NCI-H1930 (cell line): ENCODE data around the gene SNAPC4.

Experiments used
- DNase-seq, 2 experiments: peaks; one replicate each; lab custom pipeline; 2025; lab: John Stamatoyannopoulos, UW

Gene SNAPC4, protein sequence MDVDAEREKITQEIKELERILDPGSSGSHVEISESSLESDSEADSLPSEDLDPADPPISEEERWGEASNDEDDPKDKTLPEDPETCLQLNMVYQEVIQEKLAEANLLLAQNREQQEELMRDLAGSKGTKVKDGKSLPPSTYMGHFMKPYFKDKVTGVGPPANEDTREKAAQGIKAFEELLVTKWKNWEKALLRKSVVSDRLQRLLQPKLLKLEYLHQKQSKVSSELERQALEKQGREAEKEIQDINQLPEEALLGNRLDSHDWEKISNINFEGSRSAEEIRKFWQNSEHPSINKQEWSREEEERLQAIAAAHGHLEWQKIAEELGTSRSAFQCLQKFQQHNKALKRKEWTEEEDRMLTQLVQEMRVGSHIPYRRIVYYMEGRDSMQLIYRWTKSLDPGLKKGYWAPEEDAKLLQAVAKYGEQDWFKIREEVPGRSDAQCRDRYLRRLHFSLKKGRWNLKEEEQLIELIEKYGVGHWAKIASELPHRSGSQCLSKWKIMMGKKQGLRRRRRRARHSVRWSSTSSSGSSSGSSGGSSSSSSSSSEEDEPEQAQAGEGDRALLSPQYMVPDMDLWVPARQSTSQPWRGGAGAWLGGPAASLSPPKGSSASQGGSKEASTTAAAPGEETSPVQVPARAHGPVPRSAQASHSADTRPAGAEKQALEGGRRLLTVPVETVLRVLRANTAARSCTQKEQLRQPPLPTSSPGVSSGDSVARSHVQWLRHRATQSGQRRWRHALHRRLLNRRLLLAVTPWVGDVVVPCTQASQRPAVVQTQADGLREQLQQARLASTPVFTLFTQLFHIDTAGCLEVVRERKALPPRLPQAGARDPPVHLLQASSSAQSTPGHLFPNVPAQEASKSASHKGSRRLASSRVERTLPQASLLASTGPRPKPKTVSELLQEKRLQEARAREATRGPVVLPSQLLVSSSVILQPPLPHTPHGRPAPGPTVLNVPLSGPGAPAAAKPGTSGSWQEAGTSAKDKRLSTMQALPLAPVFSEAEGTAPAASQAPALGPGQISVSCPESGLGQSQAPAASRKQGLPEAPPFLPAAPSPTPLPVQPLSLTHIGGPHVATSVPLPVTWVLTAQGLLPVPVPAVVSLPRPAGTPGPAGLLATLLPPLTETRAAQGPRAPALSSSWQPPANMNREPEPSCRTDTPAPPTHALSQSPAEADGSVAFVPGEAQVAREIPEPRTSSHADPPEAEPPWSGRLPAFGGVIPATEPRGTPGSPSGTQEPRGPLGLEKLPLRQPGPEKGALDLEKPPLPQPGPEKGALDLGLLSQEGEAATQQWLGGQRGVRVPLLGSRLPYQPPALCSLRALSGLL (N-terminal part only)

DNA sequence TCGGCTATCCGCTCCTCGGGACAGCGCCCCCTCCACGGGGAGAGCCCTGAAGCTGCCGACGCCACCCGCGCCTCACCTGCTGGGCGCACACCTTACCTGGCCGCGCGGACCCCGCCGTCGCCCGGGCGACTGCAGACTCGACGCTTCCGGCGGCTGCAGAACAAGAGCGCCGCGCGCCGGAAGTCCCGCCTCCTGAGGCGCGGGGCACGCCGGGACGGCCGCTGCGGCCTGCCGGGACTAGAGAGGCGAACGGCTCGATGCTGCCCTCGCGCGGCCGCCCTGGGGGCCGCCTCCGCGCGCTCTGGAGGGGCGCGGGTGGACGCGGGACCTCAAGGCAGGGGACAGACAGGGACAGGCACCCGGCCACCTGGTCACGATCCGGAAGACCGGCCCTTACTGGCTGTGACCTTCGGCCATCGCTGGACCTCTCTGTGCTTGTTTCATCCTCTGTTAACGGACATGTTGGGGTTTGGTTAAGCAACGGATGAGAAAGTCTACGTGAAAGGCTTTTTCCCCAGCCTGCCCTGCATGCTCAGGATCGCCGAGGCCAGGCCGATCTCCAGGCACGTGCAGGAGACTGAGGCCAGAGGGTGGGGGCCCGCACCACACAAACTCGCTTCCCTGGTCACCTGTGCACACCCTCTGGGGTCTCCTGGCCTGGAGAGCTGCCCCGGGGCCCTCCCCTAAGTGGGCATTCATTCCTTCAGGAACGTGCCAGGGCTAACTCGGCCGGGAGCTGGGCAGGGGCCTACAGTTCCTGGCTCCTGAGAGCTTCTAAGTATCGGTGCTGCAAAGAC is at the start of gene SNAPC4:
TSS of gene SNAPC4 (minus strand) at position 133 of the 797 bp plus-strand sequence. CDS start 1,742 bp downstream, outside the sequence.
- peak; percentile 81 to 92 for DNase-seq

DNA sequence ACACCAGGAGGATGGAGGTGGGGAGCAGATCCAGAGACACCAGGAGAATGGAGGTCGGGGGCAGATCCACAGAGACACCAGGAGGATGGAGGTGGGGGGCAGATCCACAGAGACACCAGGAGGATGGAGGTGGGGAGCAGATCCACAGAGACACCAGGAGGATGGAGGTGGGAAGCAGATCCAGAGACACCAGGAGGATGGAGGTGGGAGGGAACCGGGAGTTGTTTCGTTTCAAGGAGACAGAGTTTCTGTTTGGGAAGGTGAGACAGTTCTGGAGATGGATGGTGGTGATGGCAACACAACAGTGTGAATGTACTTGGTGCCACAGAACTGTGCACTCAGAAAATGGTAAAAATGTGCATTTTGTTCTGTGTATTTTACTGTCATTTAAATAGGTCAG is 48.7 kb upstream of the SNAPC4 start:
- no peak for DNase-seq

DNA sequence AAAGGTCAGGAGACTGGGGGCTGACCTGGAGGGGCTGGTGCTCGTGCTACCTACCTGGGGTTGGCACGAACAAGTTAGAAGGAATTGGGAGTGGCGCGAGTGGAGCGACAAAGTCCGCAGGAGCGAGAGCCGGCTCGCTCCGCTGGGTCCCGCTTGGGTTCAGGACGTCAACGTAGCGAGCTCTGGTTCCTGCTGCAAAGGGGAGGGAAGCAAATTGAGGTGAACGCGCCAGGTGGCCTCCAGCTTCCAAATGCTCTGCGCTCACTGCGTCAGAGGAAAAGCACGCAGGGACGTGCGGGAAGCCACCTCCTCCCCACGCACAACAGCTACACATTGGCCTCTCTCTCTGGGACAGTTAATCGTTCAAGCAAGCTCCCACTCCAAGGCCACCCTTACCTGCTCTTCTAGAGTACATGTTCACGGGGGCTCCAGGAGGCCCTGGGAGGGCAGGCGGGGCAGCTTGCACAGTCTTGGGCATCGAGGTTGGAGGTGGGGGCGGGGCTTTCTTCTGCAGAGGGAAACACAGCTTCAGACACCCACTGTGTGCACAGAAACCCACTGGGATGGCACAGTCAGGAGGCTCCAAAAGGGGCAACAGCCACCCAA is 47.3 kb upstream of the SNAPC4 start:
- no peak for DNase-seq

DNA sequence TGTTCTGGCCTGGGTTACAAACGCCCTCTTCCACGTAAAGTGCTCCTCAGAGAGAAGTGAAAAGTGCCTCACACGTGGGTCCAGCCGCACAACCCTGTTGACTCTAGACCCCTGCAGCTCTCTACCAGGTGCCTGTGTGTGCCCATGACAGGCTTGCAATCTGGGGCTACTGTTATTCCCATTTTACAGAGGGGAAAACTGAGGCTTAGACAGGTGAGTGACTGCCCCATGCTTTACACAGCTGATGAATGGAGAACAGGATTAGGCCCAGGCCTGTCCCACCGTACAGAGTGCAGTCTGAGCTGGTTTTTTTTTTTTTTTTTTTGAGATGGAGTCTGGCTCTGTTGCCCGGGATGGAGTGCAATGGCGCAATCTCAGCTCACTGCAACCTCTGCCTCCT is 45.8 kb upstream of the SNAPC4 start:
- DNase-seq, result no peak

DNA sequence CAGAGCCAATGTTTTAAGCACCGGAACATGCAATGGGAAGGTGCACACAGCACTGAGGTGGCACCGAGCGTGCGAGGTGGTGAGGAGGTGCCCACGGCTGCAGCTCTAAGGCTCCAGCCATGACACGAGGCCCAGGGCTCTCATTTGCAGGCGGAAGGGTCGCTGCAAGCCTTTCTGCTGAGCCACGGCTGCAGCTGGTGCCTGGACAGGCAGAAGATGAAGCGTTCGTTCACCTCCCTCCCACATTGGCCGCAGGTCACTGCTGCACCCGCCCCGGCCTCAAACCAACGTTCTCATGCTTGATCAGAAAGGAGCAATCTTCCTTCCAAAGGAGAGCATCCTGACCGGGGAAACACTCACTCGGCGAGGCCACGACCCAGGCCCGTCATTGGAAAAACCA is 44.1 kb upstream of the SNAPC4 start:
- DNase-seq, result no peak

DNA sequence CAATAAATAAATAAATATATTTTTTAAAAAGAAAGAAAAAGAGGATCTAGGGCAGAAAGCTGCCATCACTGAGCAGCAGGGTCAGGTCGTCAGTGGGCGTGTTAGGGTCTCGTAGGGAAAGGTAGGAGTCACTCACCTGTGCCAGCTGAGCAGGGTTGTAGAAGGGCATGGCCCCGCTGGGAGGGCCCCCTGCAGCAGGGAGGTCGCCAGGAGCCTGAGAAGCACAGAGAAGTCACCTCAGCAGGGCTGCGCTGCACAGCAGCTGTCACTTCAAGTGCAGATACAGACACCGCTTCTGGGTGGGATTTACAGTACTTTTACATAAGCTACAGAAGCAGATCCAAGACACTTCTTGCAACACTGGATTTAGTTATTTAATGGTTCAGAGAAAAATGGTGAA is 43.7 kb upstream of the SNAPC4 start:
- no peak for DNase-seq

DNA sequence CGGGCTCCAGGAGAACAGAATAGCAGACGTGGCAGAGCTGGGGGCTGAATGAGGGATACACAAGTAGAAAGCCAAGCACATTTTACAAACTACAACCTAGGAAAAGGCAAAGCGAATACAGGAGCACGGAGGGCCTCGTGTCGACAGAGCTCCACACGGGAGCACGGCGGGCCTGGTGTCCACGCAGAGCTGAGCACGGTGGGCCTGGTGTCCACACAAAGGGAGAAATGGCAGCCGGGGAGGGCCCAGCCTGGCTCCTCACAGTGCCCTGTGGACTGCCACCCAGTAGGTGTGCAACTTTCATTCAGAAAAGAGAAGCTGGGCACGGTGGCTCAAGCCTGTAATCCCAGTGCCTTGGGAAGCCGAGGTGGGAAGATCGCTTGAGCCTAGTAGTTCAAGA is 43.1 kb upstream of the SNAPC4 start:
- DNase-seq, result no peak

DNA sequence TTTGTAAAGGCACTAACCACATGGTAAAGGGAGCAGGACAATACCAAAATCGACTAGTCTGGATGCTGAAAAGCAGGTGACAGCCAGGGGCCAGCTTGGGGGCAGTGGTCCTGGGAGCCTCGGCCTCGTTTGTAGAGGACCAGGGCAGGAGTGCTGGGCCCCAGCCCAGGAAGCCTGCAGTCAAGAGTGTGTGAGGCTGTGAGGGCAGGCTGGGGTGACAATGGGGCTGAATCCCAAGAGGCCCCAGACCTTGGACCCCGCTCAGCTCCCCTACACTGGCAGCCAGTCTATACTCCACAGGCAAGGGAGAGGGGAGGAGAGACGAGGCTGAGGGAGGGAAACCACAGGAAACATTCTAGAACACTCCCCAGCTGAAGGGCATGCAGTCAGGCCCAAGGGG is 42.3 kb upstream of the SNAPC4 start:
- DNase-seq, result no peak

DNA sequence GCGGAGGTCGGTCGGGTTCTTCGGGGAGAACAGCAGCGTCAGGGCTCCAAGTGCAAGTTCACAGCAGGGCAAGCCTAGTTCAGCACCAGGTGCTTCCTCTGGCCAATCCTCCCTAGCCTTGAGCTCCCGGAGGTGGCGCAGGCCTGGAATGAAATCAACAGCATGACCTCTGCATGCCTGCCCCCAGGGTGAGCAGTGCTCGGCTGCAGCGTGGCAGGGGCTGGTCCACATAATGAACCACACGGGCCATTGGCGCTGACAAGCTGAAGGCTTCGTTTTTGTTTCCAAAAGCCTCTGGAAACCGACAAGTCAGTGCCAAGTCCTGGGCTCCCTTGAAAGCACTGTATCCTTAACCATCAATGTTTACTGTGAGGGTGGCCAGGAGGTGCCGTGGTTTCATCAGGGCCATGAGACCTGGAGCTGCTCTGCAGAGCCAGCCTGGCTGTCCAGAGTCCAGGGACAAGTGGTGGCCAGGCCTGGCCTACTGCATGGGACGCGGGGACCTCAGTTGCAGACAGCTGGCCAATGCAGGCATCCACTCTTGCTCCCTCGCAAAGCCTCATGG is 41.8 kb upstream of the SNAPC4 start:
- DNase-seq, result no peak

DNA sequence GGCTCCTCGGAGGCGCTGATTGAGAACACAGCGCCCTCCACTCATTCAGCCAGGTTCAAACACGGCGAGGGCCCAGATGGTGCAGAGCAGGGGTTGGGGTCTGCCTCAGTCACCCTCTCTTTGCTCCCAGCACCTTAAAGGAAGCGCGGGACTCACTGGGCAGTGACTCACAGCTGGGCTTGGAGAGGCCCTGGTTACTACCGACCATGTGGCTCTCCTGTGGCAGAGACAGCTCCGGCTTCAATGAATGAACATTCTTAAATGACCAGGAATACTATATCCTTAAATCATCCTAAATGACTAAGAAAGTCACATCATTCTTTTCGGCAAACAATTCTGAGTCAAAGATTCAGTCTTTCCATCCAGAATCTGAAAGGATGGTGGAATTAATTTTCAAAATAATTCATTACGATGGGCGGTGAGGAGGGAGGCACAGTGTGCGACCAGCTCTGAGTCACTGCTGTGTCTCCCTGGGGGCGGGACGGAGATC is 41.3 kb upstream of the SNAPC4 start:
- no peak for DNase-seq

DNA sequence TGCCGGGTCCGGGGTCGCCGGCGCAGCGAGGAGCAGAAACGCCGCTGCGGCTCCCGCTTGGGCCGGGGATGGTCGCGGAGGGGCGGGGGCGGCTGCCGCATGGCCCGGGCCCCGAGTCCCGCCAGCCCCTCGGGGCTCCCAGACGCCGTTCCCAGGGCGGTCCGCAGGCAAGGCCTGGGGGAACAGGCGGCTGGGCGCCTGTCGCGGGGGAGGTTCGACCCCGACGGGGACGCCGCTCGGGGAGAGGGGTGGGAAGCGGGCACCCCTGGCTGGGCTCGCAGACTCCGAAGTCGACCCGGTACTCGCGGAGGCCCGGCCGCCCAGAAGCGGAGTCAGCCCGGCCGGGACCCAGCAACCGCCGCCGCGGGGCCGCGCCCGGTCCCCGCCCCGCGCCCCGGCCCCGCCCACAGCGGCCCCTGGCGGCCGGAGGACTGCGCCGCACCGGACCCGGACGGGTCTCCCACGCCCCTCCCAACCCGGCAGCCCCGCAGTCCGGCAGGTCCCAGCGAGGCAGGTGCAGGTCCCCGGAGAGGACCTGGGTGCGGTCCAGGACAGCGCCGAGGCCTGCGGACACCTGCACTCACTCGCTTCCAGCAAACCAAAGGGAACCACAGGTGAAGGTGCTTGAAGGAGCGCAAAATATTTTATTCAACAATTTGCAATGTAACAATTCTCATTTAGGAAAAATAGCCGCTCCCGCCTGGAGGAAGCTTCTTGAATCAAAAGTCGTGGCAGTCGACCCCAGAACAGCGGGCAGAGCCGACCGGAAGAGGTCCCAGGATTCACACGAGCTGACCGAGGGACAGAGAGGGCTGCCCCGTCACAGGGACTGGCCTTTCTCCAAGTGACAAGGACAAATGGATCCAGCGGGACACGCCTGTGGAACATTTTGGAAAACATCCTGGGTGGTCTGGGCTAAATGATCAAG is 39.8 kb upstream of the SNAPC4 start, which contains the start of gene INPP5E:
TSS of gene INPP5E (minus strand) at position 365 of the 928 bp plus-strand sequence. CDS start 426 bp downstream, outside the sequence.
- peak; percentile 30 to 74 for DNase-seq

DNA sequence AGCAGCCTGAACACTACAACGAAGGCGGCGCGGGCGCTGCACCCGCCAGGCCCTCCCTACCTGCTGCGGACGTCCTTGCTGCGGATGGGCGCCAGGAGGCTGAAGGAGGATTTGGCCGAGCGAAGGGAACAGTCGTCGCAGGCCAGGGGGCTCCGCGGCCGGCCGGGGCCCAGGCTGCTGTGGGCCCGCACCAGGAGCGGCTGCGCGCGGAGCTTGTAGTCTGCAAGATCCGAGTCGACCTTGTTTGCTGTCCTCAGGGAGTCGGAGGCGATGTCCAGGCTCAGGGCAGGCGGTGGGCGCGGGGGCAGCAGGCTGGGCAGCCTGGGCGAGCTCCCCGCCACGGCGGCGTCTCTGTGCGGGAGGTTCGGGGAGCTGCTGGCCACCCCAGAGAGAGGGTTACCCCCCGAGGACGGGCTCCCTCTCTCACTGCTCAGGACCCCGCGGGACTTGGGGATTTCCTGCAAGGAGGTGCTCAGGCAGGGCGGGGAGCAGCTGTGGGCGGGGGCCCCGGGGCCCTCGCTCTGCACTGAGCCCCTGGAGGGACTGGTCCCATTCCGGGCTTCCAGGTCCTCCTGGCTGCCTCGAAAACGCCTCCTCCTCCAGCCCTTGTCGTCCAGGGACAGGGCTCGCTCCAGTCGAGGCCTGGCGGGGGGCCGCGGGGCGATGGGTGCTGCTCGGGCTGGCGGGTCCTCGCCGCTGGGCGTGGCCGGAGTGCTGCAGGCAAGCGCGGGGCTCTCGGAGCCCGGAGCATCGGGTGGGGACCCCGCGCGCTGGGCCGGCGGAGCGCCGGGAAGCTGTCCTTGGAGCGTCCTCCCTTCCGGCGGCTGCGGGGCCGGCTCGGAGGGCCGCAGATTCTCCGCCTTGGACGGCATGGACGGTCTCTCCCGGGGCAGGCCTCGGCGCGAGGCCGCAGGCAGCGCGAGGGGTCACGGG is 38.8 kb upstream of the SNAPC4 start:
- no peak for DNase-seq

DNA sequence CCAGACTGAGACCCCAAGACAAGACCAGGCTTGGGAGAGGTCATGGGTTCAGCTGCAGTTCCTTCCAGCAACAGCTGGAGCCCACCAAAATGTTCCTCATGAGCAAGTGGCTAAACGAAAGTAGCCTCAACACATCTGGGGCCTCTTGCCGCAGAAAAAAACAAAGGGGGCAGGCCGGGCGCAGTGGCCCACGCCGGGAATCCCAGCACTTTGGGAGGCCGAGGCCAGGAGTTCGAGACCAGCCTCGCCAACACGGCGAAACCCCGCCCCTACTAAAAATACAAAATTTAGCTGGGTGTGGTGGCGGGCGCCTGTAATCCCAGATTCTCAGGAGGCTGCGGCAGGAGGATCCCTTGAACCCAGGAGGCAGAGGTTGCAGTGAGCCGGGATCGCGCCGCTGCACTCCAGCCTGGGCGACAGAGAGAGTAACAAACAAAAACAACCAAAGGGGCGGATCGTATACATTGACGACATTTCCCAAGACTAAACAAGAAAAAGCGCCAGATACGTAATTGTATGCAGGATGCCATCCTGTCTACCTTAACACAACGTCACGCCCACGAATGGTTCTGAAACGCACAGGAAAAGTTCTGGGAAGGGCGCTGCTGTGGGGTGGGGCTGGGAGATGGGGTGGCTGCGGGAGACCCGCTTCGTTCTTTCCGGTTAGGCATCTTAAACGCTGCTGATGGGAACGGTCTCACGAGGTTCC is 38.0 kb upstream of the SNAPC4 start:
- no peak for DNase-seq

DNA sequence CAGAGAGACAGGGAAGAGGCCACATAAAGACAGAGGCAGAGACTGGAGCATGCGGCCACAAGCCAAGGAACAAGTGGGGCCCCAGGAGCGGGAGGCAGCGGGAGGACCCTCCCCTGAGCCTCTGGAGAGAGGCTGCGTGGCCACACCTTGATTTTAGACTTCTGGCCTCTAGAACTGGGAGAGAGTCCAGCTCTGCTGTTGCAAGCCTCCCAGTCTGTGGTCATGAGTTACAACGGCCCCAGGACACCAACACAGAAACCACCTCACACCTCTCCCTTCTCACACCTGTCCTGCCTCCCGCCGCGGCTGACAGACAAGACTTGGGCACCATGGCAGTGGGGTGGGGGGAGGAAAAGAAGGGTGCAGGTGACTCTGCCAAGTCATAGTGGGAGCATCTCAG is 37.5 kb upstream of the SNAPC4 start:
- DNase-seq, result no peak

DNA sequence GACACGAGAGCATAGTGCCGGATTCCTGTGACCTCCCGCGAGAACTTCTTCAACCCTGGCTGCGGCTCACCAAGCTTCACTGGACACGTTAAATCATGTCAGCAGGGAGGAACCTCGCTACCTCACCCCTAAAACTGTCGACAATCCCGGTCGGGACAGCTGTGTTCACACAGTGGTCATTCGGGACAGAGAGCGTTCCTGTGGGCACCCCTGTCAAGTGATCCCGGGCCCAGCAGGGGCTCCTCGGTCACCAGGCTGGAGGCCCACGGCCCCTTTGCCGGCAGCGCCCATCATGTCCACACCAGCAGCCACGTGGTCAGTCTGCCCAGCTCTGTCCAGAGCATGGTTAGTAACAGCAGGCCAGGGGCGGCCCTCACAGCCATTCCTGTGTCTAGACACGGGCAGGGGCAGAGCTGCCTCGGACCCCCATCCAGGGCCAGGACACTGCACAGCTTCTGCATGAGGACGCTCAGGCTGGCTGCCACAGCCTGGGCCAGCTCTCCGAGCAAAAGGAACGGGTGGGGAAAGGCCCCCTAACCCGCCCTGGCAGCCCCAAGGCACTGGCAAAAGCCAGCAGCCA is 36.2 kb upstream of the SNAPC4 start:
- DNase-seq, result no peak

DNA sequence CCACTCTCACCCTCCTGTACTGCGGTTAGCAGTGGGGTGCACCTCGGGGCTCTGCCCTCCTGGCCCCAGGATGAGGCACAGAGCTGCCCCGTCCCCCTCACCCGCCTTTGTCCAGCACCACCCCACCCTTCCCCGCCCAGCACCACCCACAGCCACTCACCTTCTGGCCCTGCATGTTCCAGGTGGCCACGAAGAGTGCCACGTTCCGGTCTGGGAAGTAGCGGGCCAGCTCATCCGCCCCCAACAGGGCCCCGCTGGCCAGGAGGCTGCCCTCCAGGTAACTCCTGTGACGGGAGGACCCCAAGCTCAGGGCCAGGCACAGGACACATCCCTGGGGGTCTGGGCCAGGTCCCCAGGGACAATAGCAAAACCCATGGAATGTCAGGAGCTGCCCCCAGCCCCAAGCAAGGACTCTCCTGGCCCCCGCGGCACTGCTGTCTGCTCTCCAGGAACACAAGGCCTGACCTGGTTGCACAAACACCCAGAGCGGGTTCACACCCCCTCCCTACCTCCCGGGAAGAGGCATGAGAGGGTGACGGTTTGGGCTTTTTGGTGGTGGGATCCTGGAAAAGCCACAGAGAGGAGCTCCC is 34.7 kb upstream of the SNAPC4 start:
- no peak for DNase-seq
